ENCODE data around the gene GMDS.

GRCh38 chr6:1841136-1841535 lies 404.3 kb downstream of the GMDS start:
- TF ChIP-seq EZH2 (IDR thresholded peaks at IDR 0.05; ENCODE audit: borderline replicate concordance, low read depth, low read length, severe bottlenecking) (no peak), CTCF (IDR thresholded peaks at IDR 0.05; ENCODE audit: borderline replicate concordance, extremely low read depth, low read length, poor library complexity, severe bottlenecking) (no peak)

All from DND-41 (cell line).